ENCODE results near the gene PTGER4.

Gene PTGER4

GRCh38 chr5:40689438-40689837 lies 9.7 kb downstream of the PTGER4 start:
- no peak overlapping the region for H3K4me2 ChIP-seq (ENCODE audit: low read depth, low read length)
- no peak overlapping the region for H3K9ac ChIP-seq (ENCODE audit: low read length)
- no peaks in the 10 kb centered on the region for H3K27me3 ChIP-seq (replicated peaks; ENCODE audit: insufficient read depth, low read length)
- no peak overlapping the region for H3K4me3 ChIP-seq (ENCODE audit: low read length)
- no peaks in the 10 kb centered on the region for H3F3A ChIP-seq (ENCODE audit: insufficient read depth, low read length)
- no peaks in the 10 kb centered on the region for H3K79me2 ChIP-seq (ENCODE audit: low read length)
- DNase-seq, result no peak
- TF ChIP-seq EZH2phosphoT487 (IDR thresholded peaks at IDR 0.05; ENCODE audit: low read length) (no peak), EZH2 (optimal IDR thresholded peaks at IDR 0.05; ENCODE audit: low read depth, low read length) (no peak)
- TF ChIP-seq, protein P1, sequence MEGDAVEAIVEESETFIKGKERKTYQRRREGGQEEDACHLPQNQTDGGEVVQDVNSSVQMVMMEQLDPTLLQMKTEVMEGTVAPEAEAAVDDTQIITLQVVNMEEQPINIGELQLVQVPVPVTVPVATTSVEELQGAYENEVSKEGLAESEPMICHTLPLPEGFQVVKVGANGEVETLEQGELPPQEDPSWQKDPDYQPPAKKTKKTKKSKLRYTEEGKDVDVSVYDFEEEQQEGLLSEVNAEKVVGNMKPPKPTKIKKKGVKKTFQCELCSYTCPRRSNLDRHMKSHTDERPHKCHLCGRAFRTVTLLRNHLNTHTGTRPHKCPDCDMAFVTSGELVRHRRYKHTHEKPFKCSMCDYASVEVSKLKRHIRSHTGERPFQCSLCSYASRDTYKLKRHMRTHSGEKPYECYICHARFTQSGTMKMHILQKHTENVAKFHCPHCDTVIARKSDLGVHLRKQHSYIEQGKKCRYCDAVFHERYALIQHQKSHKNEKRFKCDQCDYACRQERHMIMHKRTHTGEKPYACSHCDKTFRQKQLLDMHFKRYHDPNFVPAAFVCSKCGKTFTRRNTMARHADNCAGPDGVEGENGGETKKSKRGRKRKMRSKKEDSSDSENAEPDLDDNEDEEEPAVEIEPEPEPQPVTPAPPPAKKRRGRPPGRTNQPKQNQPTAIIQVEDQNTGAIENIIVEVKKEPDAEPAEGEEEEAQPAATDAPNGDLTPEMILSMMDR (IDR thresholded peaks at IDR 0.05; ENCODE audit: low read length), result no peak
- no peaks in the 10 kb centered on the region for H3K9me2 ChIP-seq (replicated peaks; ENCODE audit: insufficient read depth, low read length)
- H3K36me3 ChIP-seq (replicated peaks; ENCODE audit: insufficient read depth, low read length), result no peaks in the 10 kb centered on the region
- H3K27ac ChIP-seq (ENCODE audit: low read length), result no peak overlapping the region
- H3K4me1 ChIP-seq (ENCODE audit: low read length), result no peaks in the 10 kb centered on the region
- no peak overlapping the region for H2AFZ ChIP-seq (ENCODE audit: low read length)
- no peaks in the 10 kb centered on the region for H4K20me1 ChIP-seq (ENCODE audit: insufficient read depth, low read length)
- no peaks in the 10 kb centered on the region for H3K9me3 ChIP-seq (replicated peaks; ENCODE audit: insufficient read depth, low read length)

- no peak overlapping the region for H3K9ac ChIP-seq (ENCODE audit: low read length)
- no peak for DNase-seq
- TF ChIP-seq, protein P1 (IDR thresholded peaks at IDR 0.05; ENCODE audit: low read length), result no peak
- TF ChIP-seq EZH2phosphoT487 (IDR thresholded peaks at IDR 0.05; ENCODE audit: low read length) (no peak), EZH2 (optimal IDR thresholded peaks at IDR 0.05; ENCODE audit: low read depth, low read length) (no peak)
- H3K27ac ChIP-seq (ENCODE audit: low read length), result no peak overlapping the region
- no peaks in the 10 kb centered on the region for H4K20me1 ChIP-seq (ENCODE audit: insufficient read depth, low read length)
- no peaks in the 10 kb centered on the region for H3K9me2 ChIP-seq (replicated peaks; ENCODE audit: insufficient read depth, low read length)
- no peaks in the 10 kb centered on the region for H3K79me2 ChIP-seq (ENCODE audit: low read length)
- H3K36me3 ChIP-seq (replicated peaks; ENCODE audit: insufficient read depth, low read length), result no peaks in the 10 kb centered on the region
- no peak overlapping the region for H3K4me3 ChIP-seq (ENCODE audit: low read length)
- H3K9me3 ChIP-seq (replicated peaks; ENCODE audit: insufficient read depth, low read length), result no peaks in the 10 kb centered on the region
- no peak overlapping the region for H2AFZ ChIP-seq (ENCODE audit: low read length)
- H3K27me3 ChIP-seq (replicated peaks; ENCODE audit: insufficient read depth, low read length), result no peaks in the 10 kb centered on the region
- H3F3A ChIP-seq (ENCODE audit: insufficient read depth, low read length), result no peaks in the 10 kb centered on the region
- H3K4me2 ChIP-seq (ENCODE audit: low read depth, low read length), result no peak overlapping the region
- no peaks in the 10 kb centered on the region for H3K4me1 ChIP-seq (ENCODE audit: low read length)
Observed at GRCh38 chr5:40690267-40690666, 10.6 kb downstream of the PTGER4 start.

DNA sequence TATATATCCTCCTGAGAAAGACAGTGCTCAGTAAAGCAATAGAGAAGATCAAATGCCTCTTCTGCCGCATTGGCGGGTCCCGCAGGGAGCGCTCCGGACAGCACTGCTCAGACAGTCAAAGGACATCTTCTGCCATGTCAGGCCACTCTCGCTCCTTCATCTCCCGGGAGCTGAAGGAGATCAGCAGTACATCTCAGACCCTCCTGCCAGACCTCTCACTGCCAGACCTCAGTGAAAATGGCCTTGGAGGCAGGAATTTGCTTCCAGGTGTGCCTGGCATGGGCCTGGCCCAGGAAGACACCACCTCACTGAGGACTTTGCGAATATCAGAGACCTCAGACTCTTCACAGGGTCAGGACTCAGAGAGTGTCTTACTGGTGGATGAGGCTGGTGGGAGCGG lies 12.2 kb downstream of the PTGER4 start:
- H4K20me1 ChIP-seq (ENCODE audit: insufficient read depth, low read length), result no peaks in the 10 kb centered on the region
- no peaks in the 10 kb centered on the region for H3K9me2 ChIP-seq (replicated peaks; ENCODE audit: insufficient read depth, low read length)
- H3F3A ChIP-seq (ENCODE audit: insufficient read depth, low read length), result no peaks in the 10 kb centered on the region
- H3K36me3 ChIP-seq (replicated peaks; ENCODE audit: insufficient read depth, low read length), result no peaks in the 10 kb centered on the region
- no peaks in the 10 kb centered on the region for H3K4me1 ChIP-seq (ENCODE audit: low read length)
- no peak overlapping the region for H3K4me2 ChIP-seq (ENCODE audit: low read depth, low read length)
- no peak overlapping the region for H3K27ac ChIP-seq (ENCODE audit: low read length)
- TF ChIP-seq, protein P1 (IDR thresholded peaks at IDR 0.05; ENCODE audit: low read length), result no peak
- no peak for TF ChIP-seq EZH2phosphoT487 (IDR thresholded peaks at IDR 0.05; ENCODE audit: low read length)
- no peak for TF ChIP-seq EZH2 (optimal IDR thresholded peaks at IDR 0.05; ENCODE audit: low read depth, low read length)
- no peaks in the 10 kb centered on the region for H3K79me2 ChIP-seq (ENCODE audit: low read length)
- no peaks in the 10 kb centered on the region for H3K27me3 ChIP-seq (replicated peaks; ENCODE audit: insufficient read depth, low read length)
- no peak overlapping the region for H3K4me3 ChIP-seq (ENCODE audit: low read length)
- H3K9ac ChIP-seq (ENCODE audit: low read length), result no peak overlapping the region
- H3K9me3 ChIP-seq (replicated peaks; ENCODE audit: insufficient read depth, low read length), result no peaks in the 10 kb centered on the region
- no peak for DNase-seq
- no peak overlapping the region for H2AFZ ChIP-seq (ENCODE audit: low read length)

Measured in MM.1S (cell line).